HepG2 (cell line): Measurements from ENCODE around the gene CLDN7. TPM values are rescaled to one million over a fixed set of nuclear protein-coding genes. Genes with fewer than 3 reads are reported as not detected.
A peak's percentile ranks its signal among the peaks of the same experiment; 100 is the strongest.

Experiments
- ATF6 ChIP-seq: sonication (generic); formaldehyde crosslinking; conservative IDR thresholded peaks from 2 replicates; pipeline ENCODE4 v1.4.0; 2020; ENCODE audit warnings: missing genetic modification reagents
- ELF1 ChIP-seq: sonication (generic); formaldehyde crosslinking; IDR thresholded peaks from 2 replicates; pipeline ENCODE4 v1.4.0; 2020; ENCODE audit warnings: missing genetic modification reagents
- FOXM1 ChIP-seq: sonication (generic); formaldehyde crosslinking; IDR thresholded peaks from 2 replicates; pipeline ENCODE4 v1.5.0; 2020; ENCODE audit warnings: missing genetic modification reagents
- KLF9 ChIP-seq: IDR thresholded peaks from 2 replicates; pipeline ENCODE4 v1.6.1; 2016; ENCODE audit warnings: low read depth
- MEF2D ChIP-seq: sonication (generic); formaldehyde crosslinking; IDR thresholded peaks from 2 replicates; pipeline ENCODE4 v1.5.1; 2020; ENCODE audit warnings: mild to moderate bottlenecking, missing genetic modification reagents
- MIXL1 ChIP-seq: IDR thresholded peaks from 2 replicates; pipeline ENCODE4 v1.6.1; 2016
- PBX3 ChIP-seq: sonication (generic); formaldehyde crosslinking; IDR thresholded peaks from 2 replicates; pipeline ENCODE4 v1.8.1; 2023; ENCODE audit warnings: missing genetic modification reagents, inconsistent platforms, borderline replicate concordance
- RAD21 ChIP-seq: fragments of 450-650 bp; formaldehyde crosslinking; IDR thresholded peaks from 2 replicates; pipeline ENCODE4 v1.5.0; 2020; ENCODE audit warnings: mild to moderate bottlenecking
- THAP8 ChIP-seq: sonication (generic); formaldehyde crosslinking; IDR thresholded peaks from 2 replicates; pipeline ENCODE4 v1.5.1; 2020; ENCODE audit warnings: missing genetic modification reagents, mild to moderate bottlenecking, borderline replicate concordance
- THAP9 ChIP-seq: sonication (generic); formaldehyde crosslinking; IDR thresholded peaks from 2 replicates; pipeline ENCODE4; 2020; ENCODE audit warnings: missing genetic modification reagents, mild to moderate bottlenecking, borderline replicate concordance
- ZBTB7A ChIP-seq: sonication (generic); formaldehyde crosslinking; IDR thresholded peaks from 2 replicates; pipeline ENCODE4 v1.8.0; 2022; ENCODE audit warnings: mild to moderate bottlenecking, missing genetic modification reagents
- ZEB1 ChIP-seq: IDR thresholded peaks from 2 replicates; pipeline ENCODE4 v1.6.1; 2012; ENCODE audit warnings: mild to moderate bottlenecking, low read depth, inconsistent platforms; ENCODE audit not compliant: insufficient replicate concordance
- ZNF263 ChIP-seq: sonication (generic); formaldehyde crosslinking; IDR thresholded peaks from 2 replicates; pipeline ENCODE4 v1.4.0; 2020; ENCODE audit warnings: missing genetic modification reagents
- ZNF343 ChIP-seq: sonication (generic); formaldehyde crosslinking; IDR thresholded peaks from 2 replicates; pipeline ENCODE4 v1.4.0; 2020; ENCODE audit warnings: mild to moderate bottlenecking, missing genetic modification reagents
- ZNF737 ChIP-seq: sonication (generic); formaldehyde crosslinking; IDR thresholded peaks from 2 replicates; pipeline ENCODE4 v1.5.0; 2020; ENCODE audit warnings: missing genetic modification reagents, mild to moderate bottlenecking, borderline replicate concordance
- ZNF740 ChIP-seq: sonication (generic); formaldehyde crosslinking; IDR thresholded peaks from 2 replicates; pipeline ENCODE4 v1.4.0; 2020; ENCODE audit warnings: missing genetic modification reagents
- ZNF83 ChIP-seq: sonication (generic); formaldehyde crosslinking; IDR thresholded peaks from 2 replicates; pipeline ENCODE4 v1.4.0; 2020; ENCODE audit warnings: missing genetic modification reagents, mild to moderate bottlenecking, borderline replicate concordance
- ZSCAN20 ChIP-seq: sonication (generic); formaldehyde crosslinking; IDR thresholded peaks from 2 replicates; pipeline ENCODE4 v1.4.0; 2020; ENCODE audit warnings: missing genetic modification reagents, mild to moderate bottlenecking, borderline replicate concordance
- ZSCAN25 ChIP-seq: sonication (generic); formaldehyde crosslinking; IDR thresholded peaks from 2 replicates; pipeline ENCODE4 v1.8.0; 2022; ENCODE audit warnings: mild to moderate bottlenecking, missing genetic modification reagents
- polyA plus RNA-seq, 8 experiments: library from polyadenylated mRNA; depleted of rRNA in 3 of 8; stranded (reverse) in 7 of 8; unstranded in 1 of 8; fragments of >200 nt; fragmentation: Illumina TruSeq in 4 of 8; extraction: Trizol in 4 of 8; gene quantifications; 2 replicates each; pipeline versions ENCODE4 v1.2.1 to v1.2.3, GENCODE V29; 2011 to 2016; ENCODE audit warnings: low read depth in 4 of 8, missing spikeins in 1 of 8, mixed read lengths in 1 of 8; ENCODE audit not compliant: insufficient read depth in 1 of 8
- total RNA-seq, 5 experiments: library from RNA; depleted of rRNA; stranded (reverse); fragments of >200 nt; fragmentation: Illumina TruSeq; extraction: Trizol; gene quantifications; 2 replicates each; pipeline ENCODE4 v1.2.3, GENCODE V29; 2016; ENCODE audit warnings: low read depth in 1 of 5

CLDN7 gene
- total and polyA plus RNA-seq, 2 of the 13 experiments (the other 11 are each of a cell fraction or from before 2014, with no cell fraction given), result not detected

- TF ChIP-seq THAP9 (peak; percentile 60), ZNF83 (CRISPR knock-in tag) (no peak), MEF2D (CRISPR knock-in tag) (no peak; the same call in 1 of the 2 replicates), ZSCAN20 (0 out of 2 replicates have a peak, but pooled peaks have one; percentile 42), ZEB1 (no peak), RAD21 (CRISPR knock-in tag) (peak; percentile 75), ZNF737 (no peak), ZBTB7A (peak; percentile 55; the same call in 1 of the 2 replicates), ZNF263 (CRISPR knock-in tag) (peak; percentile 66; the same call in 1 of the 2 replicates), FOXM1 (CRISPR knock-in tag) (0 out of 2 replicates have a peak, but pooled peaks have one; percentile 59), MIXL1 (CRISPR knock-in tag) (0 out of 2 replicates have a peak, but pooled peaks have one; percentile 10), ZNF343 (CRISPR knock-in tag) (no peak), ZNF740 (CRISPR knock-in tag) (peak; percentile 86), ATF6 (CRISPR knock-in tag) (no peak), THAP8 (no peak; the same call in 1 of the 2 replicates), ELF1 (CRISPR knock-in tag) (peak; percentile 30; the same call in 1 of the 2 replicates), KLF9 (CRISPR knock-in tag) (peak; percentile 73; the same call in 1 of the 2 replicates), ZSCAN25 (CRISPR knock-in tag) (0 out of 2 replicates have a peak, but pooled peaks have one; percentile 30), PBX3 (peak; percentile 72; the same call in 1 of the 2 replicates)
These were observed 28.0 kb downstream of the CLDN7 start, which contains the start of gene DVL2 (continued) for GRCh38 chr17:7234083-7234951.
